Bronchial epithelial cell (primary cell): Measurements from ENCODE around the gene P2RX2. TPM values are rescaled to one million over a fixed set of nuclear protein-coding genes. Genes with fewer than 3 reads are reported as not detected.

ENCODE experiments used
- DNase-seq: peaks from one replicate; pipeline ENCODE4 v3.0.0-alpha.2; 2010; ENCODE audit warnings: low read depth
- FAIRE-seq: peaks from 2 replicates; lab custom pipeline; 2011; peaks lifted over from hg19 to GRCh38; lab: Jason Lieb, UNC
- H3K27me3 ChIP-seq: 2 replicates; pipeline ENCODE4 v1.5.1; 2011; ENCODE audit warnings: low read length; ENCODE audit not compliant: control insufficient read depth, insufficient read depth
- H3K36me3 ChIP-seq: 2 replicates; pipeline ENCODE4 v1.5.1; 2011; ENCODE audit warnings: low read length; ENCODE audit not compliant: control insufficient read depth, insufficient read depth
- H3K4me3 ChIP-seq: 2 replicates; pipeline ENCODE4 v1.5.1; 2011; ENCODE audit warnings: mild to moderate bottlenecking, low read depth, low read length, control low read depth
- total RNA-seq: library from RNA; depleted of rRNA; stranded (reverse); fragments of >200 nt; gene quantifications from 2 replicates; pipeline ENCODE4 v1.2.1, GENCODE V29; 2014
- TF ChIP-seq, protein P1 (sequence below): IDR thresholded peaks from 2 replicates; pipeline ENCODE4 v1.5.1; 2011; ENCODE audit warnings: mild to moderate bottlenecking, moderate library complexity, low read length, control low read depth, inconsistent platforms; ENCODE audit not compliant: insufficient read depth, severe bottlenecking

Gene P2RX2
- total RNA-seq, 1 donor from 2014 or later, result not detected

DNA sequence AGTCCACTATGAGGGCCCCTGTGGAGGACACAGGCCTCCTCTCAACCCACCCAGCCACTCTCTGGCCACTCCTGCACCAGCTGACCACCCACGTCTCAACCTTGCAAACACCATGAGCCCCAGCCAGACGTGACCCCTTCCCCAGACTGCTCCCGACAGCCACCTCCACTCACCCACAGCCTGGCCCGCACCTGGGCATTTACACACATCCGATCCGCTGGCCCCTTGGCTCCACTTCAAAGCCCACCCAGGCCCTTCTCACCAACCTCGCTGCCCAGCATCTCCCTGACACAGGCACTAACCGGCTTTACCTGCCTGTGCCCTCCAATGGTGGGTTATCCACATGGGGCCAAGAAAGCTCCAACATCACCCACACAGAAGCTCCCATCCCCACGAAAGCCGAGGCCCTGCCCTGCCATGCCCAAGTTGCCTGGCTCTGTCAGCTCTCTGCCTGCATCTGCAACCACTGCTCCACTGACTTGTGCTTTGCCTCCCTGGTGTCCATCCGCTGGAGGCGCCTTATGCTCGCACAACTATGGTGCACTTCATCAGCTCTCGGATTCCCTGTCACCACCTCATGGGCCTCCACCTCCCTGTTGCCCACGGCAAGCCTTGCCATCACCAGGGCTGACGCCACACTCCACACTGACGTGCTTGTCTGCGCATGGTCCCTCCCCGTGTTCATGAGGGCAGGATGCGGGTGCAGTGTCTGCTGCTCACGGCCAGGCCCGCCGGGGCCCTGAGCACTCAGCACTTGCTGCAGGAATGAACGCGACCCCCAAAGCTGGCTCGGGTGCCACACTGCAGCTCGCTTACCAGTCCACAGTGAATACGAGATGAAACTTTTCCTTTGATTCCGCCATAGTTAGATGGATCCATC is 16.7 kb downstream of the P2RX2 start:
- TF ChIP-seq, protein P1, sequence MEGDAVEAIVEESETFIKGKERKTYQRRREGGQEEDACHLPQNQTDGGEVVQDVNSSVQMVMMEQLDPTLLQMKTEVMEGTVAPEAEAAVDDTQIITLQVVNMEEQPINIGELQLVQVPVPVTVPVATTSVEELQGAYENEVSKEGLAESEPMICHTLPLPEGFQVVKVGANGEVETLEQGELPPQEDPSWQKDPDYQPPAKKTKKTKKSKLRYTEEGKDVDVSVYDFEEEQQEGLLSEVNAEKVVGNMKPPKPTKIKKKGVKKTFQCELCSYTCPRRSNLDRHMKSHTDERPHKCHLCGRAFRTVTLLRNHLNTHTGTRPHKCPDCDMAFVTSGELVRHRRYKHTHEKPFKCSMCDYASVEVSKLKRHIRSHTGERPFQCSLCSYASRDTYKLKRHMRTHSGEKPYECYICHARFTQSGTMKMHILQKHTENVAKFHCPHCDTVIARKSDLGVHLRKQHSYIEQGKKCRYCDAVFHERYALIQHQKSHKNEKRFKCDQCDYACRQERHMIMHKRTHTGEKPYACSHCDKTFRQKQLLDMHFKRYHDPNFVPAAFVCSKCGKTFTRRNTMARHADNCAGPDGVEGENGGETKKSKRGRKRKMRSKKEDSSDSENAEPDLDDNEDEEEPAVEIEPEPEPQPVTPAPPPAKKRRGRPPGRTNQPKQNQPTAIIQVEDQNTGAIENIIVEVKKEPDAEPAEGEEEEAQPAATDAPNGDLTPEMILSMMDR, result no peak
- peak; percentile 90 for FAIRE-seq
- Histone ChIP-seq H3K27me3 (no peaks in the 10 kb centered on the region), H3K4me3 (no peak overlapping the region), H3K36me3 (peaks cover 10% of the 10 kb centered on the region)
- DNase-seq, result no peak

DNA sequence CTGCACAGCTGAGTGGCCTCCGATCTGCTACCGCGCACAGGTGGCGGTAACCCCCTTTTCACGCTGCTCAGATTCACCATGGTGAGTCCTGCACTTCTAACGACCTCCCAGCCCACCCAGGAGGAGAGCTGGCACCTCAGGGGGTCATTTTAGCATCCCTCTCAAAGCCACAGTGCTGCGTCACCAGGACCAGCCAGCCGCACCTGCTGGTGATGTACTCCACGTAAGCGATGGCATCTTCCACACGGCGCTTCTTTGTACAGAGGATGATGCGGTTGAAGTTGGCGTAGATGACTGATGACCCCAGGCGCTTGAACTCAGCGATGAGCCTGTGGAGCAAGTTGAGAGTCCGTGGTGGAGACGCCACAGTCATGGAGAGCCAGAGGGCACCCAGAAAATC is 19.2 kb downstream of the P2RX2 start:
- TF ChIP-seq, protein P1, result no peak

DNA sequence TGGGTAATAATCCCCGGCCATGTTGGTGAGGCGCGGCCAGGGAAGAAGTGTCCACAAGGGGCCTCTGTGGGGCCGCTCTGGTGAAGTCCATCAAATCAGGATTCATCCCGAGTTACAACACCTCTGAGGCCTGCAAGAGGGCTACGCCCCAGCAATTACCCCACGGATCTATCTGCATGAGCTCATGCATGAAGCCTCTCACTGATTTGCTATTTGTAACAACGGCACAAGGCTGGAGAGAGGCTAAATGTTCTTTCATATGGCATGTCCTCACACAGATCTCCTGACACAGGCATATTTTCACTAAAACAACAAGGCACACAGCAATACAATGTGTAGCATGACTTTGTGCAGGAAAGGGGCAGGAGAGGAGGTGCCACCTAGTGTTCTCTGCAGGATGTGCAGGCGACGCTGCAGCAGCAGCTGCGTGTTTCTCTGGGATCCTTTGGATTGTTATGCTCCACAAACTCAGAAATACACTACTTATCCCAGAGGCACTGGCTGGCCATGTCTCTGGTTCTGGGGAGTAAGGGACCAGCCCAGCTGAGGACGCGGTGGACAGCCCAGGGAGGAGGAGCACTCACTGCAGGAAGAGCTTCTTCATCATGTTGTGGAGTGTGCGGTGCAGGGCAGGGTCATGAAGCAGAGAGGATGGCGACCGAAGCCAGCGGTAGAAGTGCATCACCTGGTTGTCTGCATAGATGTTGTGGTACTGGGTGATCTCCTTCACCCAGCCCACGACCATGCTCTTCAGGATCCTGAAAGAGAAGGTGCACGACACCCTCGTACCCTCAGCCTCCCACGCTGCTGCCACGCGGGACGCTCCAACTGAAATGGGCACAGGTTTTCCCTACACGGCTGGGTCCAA is 20.2 kb downstream of the P2RX2 start:
- no peak overlapping the region for H3K4me3 ChIP-seq
- TF ChIP-seq, protein P1, result peak; percentile 92
- DNase-seq, result peak; percentile 44
- FAIRE-seq, result peak; percentile 93
- H3K27me3 ChIP-seq, result no peaks in the 10 kb centered on the region
- peaks cover 16% of the 10 kb centered on the region for H3K36me3 ChIP-seq

More for the DNA sequence above, 19.2 kb downstream of the P2RX2 start:
- H3K4me3 ChIP-seq, result no peak overlapping the region
- DNase-seq (no peak), FAIRE-seq (no peak)
- H3K36me3 ChIP-seq, result peaks cover 13% of the 10 kb centered on the region
- no peaks in the 10 kb centered on the region for H3K27me3 ChIP-seq

DNA sequence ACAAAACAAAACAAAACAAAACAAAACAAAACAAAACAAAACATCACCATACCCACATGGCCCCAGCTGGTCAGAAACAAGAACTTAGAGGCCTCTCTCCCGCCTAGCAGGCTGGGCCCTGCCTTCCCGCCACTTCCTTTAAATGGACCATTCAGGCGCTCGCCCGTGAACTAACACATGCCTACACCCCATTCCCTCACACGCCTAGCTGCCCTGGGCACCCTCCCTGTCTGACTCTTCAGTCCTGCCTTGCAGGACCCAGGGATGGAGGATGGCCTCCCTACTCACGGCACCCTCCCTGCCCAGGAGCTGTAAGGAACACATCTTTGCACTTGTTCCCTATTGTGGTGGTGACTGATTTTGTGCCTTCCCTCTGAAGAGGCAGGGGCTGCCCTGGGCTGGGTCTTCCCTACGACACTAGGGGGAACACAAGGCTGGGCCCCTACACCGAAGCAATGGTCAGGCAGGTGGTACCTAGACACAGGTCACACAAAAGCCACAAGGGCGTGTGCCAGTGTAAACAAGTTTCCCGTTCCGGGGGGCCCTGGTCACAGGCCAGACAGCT is 21.5 kb downstream of the P2RX2 start:
- Histone ChIP-seq H3K4me3 (no peak overlapping the region), H3K36me3 (peaks cover 16% of the 10 kb centered on the region), H3K27me3 (no peaks in the 10 kb centered on the region)
- TF ChIP-seq, protein P1, result no peak
- DNase-seq, result no peak
- FAIRE-seq, result no peak

DNA sequence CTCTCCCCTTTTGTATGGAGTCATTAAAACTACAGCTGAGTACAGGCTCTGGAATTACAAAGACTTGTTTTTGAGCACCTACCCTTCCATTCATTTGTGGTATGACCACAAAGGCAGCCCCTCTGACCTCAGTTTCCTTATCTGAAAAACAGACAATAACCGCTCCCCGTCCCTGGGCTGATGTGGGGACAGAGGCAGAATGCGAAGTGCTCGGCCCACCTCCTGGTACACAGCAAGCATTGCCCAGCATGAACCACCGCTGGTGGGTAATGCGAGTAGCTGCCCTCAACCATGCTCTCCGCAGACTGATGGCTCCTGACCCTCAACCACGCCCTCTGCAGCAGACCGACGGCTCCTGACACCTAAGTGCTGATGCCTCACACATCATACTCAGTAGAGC is 22.4 kb downstream of the P2RX2 start:
- TF ChIP-seq, protein P1, result no peak
- no peak overlapping the region for H3K4me3 ChIP-seq
- FAIRE-seq (no peak), DNase-seq (no peak)
- H3K36me3 ChIP-seq, result peaks cover 13% of the 10 kb centered on the region
- H3K27me3 ChIP-seq, result no peaks in the 10 kb centered on the region
